GM12878 (cell line): Measurements from ENCODE around the gene CALHM2. TPM values are rescaled to one million over a fixed set of nuclear protein-coding genes. Genes with fewer than 3 reads are reported as not detected.

Experiments
- ATAC-seq: fragments of 200-7000 bp; cut with Tn5 transposase; 3 replicates; pipeline ENCODE4 v1.9.1; 2020; ENCODE audit warnings: mild to moderate bottlenecking, moderate library complexity
- BruUV-seq: library from RNA; stranded (reverse); fragments of 400-500 nt; replicated peaks from 2 replicates; lab custom pipeline; 2021; lab: Mats Ljungman, UMichigan
- CTCF ChIA-PET: fragments of 300-600 bp; sonication (Branson Sonifier 250); formaldehyde crosslinking; extraction: SDS; loops from one replicate; lab custom pipeline; 2021; ENCODE audit warnings: inconsistent platforms; lab: Yijun Ruan, JAX
- POLR2A ChIA-PET: fragments of 350-600 bp; formaldehyde crosslinking; extraction: SDS; loops from one replicate; lab custom pipeline; 2021; ENCODE audit warnings: inconsistent platforms; lab: Charles Lee
- RAD21 ChIA-PET: fragments of 300-600 bp; sonication (Branson Sonifier 250); formaldehyde crosslinking; loops from one replicate; lab custom pipeline; 2023; ENCODE audit warnings: antibody characterized with exemption; ENCODE audit not compliant: unreplicated experiment; lab: Charles Lee
- SMC1A ChIA-PET: fragments of 300-600 bp; sonication (Branson Sonifier 250); formaldehyde crosslinking; loops from one replicate; lab custom pipeline; 2023; ENCODE audit not compliant: unreplicated experiment, uncharacterized antibody; lab: Charles Lee
- DNase-seq: peaks from one replicate; pipeline ENCODE4 v3.0.0-alpha.2; 2011; ENCODE audit warnings: low read depth, low spot score
- FAIRE-seq: peaks from 3 replicates; lab custom pipeline; 2011; peaks lifted over from hg19 to GRCh38; lab: Jason Lieb, UNC
- H2AFZ ChIP-seq: 2 replicates; pipeline ENCODE4 v1.6.0; 2011; ENCODE audit warnings: low read depth, low read length, control low read depth; ENCODE audit not compliant: control insufficient read depth
- H3K27ac ChIP-seq: 2 replicates; pipeline ENCODE4 v1.5.1; 2011; ENCODE audit warnings: control low read depth; ENCODE audit not compliant: control insufficient read depth, insufficient read depth
- H3K27me3 ChIP-seq, 2 experiments: replicated peaks in 1 of 2; 2 replicates each; pipeline versions ENCODE4 v1.6.0 to v1.6.1; 2011; ENCODE audit warnings: low read length in 1 of 2; ENCODE audit not compliant: control insufficient read depth in 2 of 2, insufficient read depth in 2 of 2
- H3K36me3 ChIP-seq, 2 experiments: 2 replicates each; pipeline ENCODE4 v1.5.1; 2011; ENCODE audit warnings: low read length in 1 of 2; ENCODE audit not compliant: control insufficient read depth in 2 of 2, insufficient read depth in 2 of 2
- H3K4me1 ChIP-seq: 2 replicates; pipeline ENCODE4 v1.6.1; 2011; ENCODE audit warnings: mild to moderate bottlenecking, low read length, moderate library complexity, mixed read lengths; ENCODE audit not compliant: control insufficient read depth, insufficient read depth
- H3K4me2 ChIP-seq: 2 replicates; pipeline ENCODE4 v1.6.0; 2011; ENCODE audit warnings: control low read depth; ENCODE audit not compliant: control insufficient read depth, insufficient read depth
- H3K4me3 ChIP-seq: fragments of 200-600 bp; sonication (generic); 2 replicates; pipeline ENCODE4 v1.5.1; 2016
- H3K79me2 ChIP-seq: 2 replicates; pipeline ENCODE4 v1.6.0; 2011; ENCODE audit warnings: low read length; ENCODE audit not compliant: control insufficient read depth, insufficient read depth
- H3K9ac ChIP-seq: 2 replicates; pipeline ENCODE4 v1.8.0; 2011; ENCODE audit warnings: low read length, control low read depth, mixed read lengths; ENCODE audit not compliant: control insufficient read depth, insufficient read depth
- H3K9me3 ChIP-seq: replicated peaks from 3 replicates; pipeline ENCODE4 v1.5.1; 2011; ENCODE audit warnings: mild to moderate bottlenecking, low read length; ENCODE audit not compliant: control insufficient read depth, insufficient read depth
- H4K20me1 ChIP-seq: 2 replicates; pipeline ENCODE4 v1.6.0; 2011; ENCODE audit not compliant: control insufficient read depth, insufficient read depth
- BHLHE40 ChIP-seq, 2 experiments: fragments of 450-650 bp in 1 of 2; IDR thresholded peaks; 2 replicates each; pipeline ENCODE4 v1.6.1; 2011 to 2017; ENCODE audit warnings: low read depth in 2 of 2, borderline replicate concordance in 1 of 2, improper control_type of control experiment in 1 of 2, low read length in 1 of 2, mild to moderate bottlenecking in 1 of 2
- CREB1 ChIP-seq: IDR thresholded peaks from 2 replicates; pipeline ENCODE4 v1.6.1; 2012; ENCODE audit warnings: low read depth, mild to moderate bottlenecking, inconsistent platforms
- ETV6 ChIP-seq, 2 experiments: fragments of 450-650 bp in 1 of 2; IDR thresholded peaks in 1 of 2; conservative IDR thresholded peaks in 1 of 2; 2 replicates each; pipeline ENCODE4 v1.6.1; 2014; ENCODE audit warnings: antibody characterized with exemption in 1 of 2, borderline replicate concordance in 1 of 2, low read depth in 1 of 2, mild to moderate bottlenecking in 1 of 2, moderate library complexity in 1 of 2
- HDAC2 ChIP-seq: fragments of 200-600 bp; sonication (generic); IDR thresholded peaks from 2 replicates; pipeline ENCODE4 v1.6.1; 2017
- IRF4 ChIP-seq: IDR thresholded peaks from 2 replicates; pipeline ENCODE4 v1.6.1; 2011; ENCODE audit warnings: low read depth, low read length
- MTA3 ChIP-seq: IDR thresholded peaks from 2 replicates; pipeline ENCODE4 v1.6.1; 2012; ENCODE audit warnings: low read length, inconsistent platforms, borderline replicate concordance
- NR2C1 ChIP-seq: fragments of 450-650 bp; IDR thresholded peaks from 2 replicates; pipeline ENCODE4 v1.6.1; 2017; ENCODE audit warnings: antibody characterized with exemption, mild to moderate bottlenecking, moderate library complexity
- NR2C2 ChIP-seq: IDR thresholded peaks from 2 replicates; pipeline ENCODE4 v1.6.1; 2011; ENCODE audit warnings: borderline replicate concordance, low read depth; ENCODE audit not compliant: control insufficient read depth, insufficient read length
- STAT3 ChIP-seq: IDR thresholded peaks from 2 replicates; pipeline ENCODE4 v1.6.1; 2011; ENCODE audit warnings: low read depth, low read length, improper control_type of control experiment
- ZNF24 ChIP-seq: fragments of 450-650 bp; IDR thresholded peaks from 2 replicates; pipeline ENCODE4 v1.6.1; 2017; ENCODE audit warnings: antibody characterized with exemption, mild to moderate bottlenecking
- WGBS: methylation state at CpG from one replicate; pipeline ENCODE4 v1.1.6; 2016; ENCODE audit warnings: low lambda C conversion rate; ENCODE audit not compliant: insufficient replicate concordance, insufficient coverage; ENCODE audit errors: missing lambda C conversion rate; 5-methylcytosine and 5-hydroxymethylcytosine counted together
- in situ Hi-C: fragments of 300-500 bp; cut with MboI; formaldehyde crosslinking; loops from 9 replicates; pipeline ENCODE4 v1.14.3; 2018; ENCODE audit warnings: mixed read lengths
- intact Hi-C: fragments of 100-400 bp; cut with micrococcal nuclease; formaldehyde crosslinking; loops from one replicate; pipeline ENCODE4 v1.14.2; 2022; ENCODE audit not compliant: unreplicated experiment
- polyA plus RNA-seq, 11 experiments: library from polyadenylated mRNA; depleted of rRNA in 4 of 11; unstranded in 6 of 11; stranded (reverse) in 5 of 11; fragments of >200 nt; fragmentation: Nextera tagmentation in 4 of 11; fragmentation: Illumina TruSeq in 1 of 11; extraction: Ambion mirVana in 4 of 11; extraction: Trizol in 1 of 11; gene quantifications; 1 replicate in 1 of 11; 2 replicates in 10 of 11; pipeline versions ENCODE4 v1.2.1 to v1.2.3, GENCODE V29; 2011 to 2016; ENCODE audit warnings: inconsistent platforms in 2 of 11, missing spikeins in 2 of 11, low read depth in 1 of 11
- total RNA-seq, 4 experiments: library from RNA; depleted of rRNA in 3 of 4; stranded (reverse); fragments of >200 nt in 3 of 4; fragmentation: Illumina TruSeq in 1 of 4; extraction: Trizol in 1 of 4; gene quantifications; 2 replicates each; pipeline versions ENCODE4 v1.2.1 to v1.2.3, GENCODE V29; 2013 to 2021
- TF ChIP-seq, protein P1 (sequence below): fragments of 450-650 bp; IDR thresholded peaks from 2 replicates; pipeline ENCODE4 v1.6.1; 2016; ENCODE audit warnings: mild to moderate bottlenecking, moderate library complexity, borderline replicate concordance
- TF ChIP-seq, protein P2 (sequence below): IDR thresholded peaks from 2 replicates; pipeline ENCODE4 v1.6.1; 2011; ENCODE audit warnings: borderline replicate concordance, low read depth, mild to moderate bottlenecking, moderate library complexity, low read length; ENCODE audit not compliant: insufficient read depth, poor library complexity, severe bottlenecking
- TF ChIP-seq, protein P3 (sequence below): fragments of 450-650 bp; IDR thresholded peaks from 2 replicates; pipeline ENCODE4 v1.6.1; 2018; ENCODE audit warnings: borderline replicate concordance, mild to moderate bottlenecking; ENCODE audit not compliant: partially characterized antibody

The CALHM2 gene
- total and polyA plus RNA-seq, 10 of the 15 experiments (the other 5 are each of a cell fraction or from before 2014, with no cell fraction given) = 0.60 to 23.7 (median 9.3) TPM

- Histone ChIP-seq H3K4me2 (peak overlapping the region; percentile 72), H3K36me3 (no peaks in the 10 kb centered on the region), H3K9ac (peak overlapping the region; percentile 73), H3K27ac (peak overlapping the region; percentile 92), H3K79me2 (no peaks in the 10 kb centered on the region), H3K27me3 (no peaks in the 10 kb centered on the region), H3K4me3 (0 out of 2 replicates have a peak overlapping the region, but pooled peaks have one; percentile 33), H2AFZ (peak overlapping the region; percentile 81), H4K20me1 (no peaks in the 10 kb centered on the region), H3K9me3 (no peaks in the 10 kb centered on the region), H3K4me1 (peaks cover 68% of the 10 kb centered on the region)
- CTCF ChIA-PET = interaction anchor here (1.2 to 9.2 kb wide), 4 partner anchors 8 to 51 kb away, joined by 3 to 52 read pairs (median 19); partner anchors contain the start of gene CALHM2
- SMC1A ChIA-PET = interaction anchor here (0.9 to 4.1 kb wide), 3 partner anchors 9 to 14 kb away, joined by 3 to 32 read pairs (median 30); partner anchors contain the start of gene CALHM2
- RAD21 ChIA-PET = interaction anchor here (1.0 to 3.9 kb wide), 4 partner anchors 9 to 23 kb away, joined by 4 to 55 read pairs (median 9); partner anchors contain the start of genes CALHM1 and CALHM2
- 0% methylated on average over 7 of the region's 7 CpGs for WGBS
- intact Hi-C loops (no loop called here), in situ Hi-C loops (no loop called here)
- no TSS peak for BruUV-seq
- DNase-seq (peak; percentile 90), FAIRE-seq (peak; percentile 81), ATAC-seq (peak; percentile 50)
- POLR2A ChIA-PET = interaction anchor here (0.7 to 9.3 kb wide), 4 partner anchors 8 to 289 kb away, joined by 4 to 144 read pairs (median 18); partner anchors contain the start of genes CALHM1 and CALHM2
- TF ChIP-seq, protein P1, sequence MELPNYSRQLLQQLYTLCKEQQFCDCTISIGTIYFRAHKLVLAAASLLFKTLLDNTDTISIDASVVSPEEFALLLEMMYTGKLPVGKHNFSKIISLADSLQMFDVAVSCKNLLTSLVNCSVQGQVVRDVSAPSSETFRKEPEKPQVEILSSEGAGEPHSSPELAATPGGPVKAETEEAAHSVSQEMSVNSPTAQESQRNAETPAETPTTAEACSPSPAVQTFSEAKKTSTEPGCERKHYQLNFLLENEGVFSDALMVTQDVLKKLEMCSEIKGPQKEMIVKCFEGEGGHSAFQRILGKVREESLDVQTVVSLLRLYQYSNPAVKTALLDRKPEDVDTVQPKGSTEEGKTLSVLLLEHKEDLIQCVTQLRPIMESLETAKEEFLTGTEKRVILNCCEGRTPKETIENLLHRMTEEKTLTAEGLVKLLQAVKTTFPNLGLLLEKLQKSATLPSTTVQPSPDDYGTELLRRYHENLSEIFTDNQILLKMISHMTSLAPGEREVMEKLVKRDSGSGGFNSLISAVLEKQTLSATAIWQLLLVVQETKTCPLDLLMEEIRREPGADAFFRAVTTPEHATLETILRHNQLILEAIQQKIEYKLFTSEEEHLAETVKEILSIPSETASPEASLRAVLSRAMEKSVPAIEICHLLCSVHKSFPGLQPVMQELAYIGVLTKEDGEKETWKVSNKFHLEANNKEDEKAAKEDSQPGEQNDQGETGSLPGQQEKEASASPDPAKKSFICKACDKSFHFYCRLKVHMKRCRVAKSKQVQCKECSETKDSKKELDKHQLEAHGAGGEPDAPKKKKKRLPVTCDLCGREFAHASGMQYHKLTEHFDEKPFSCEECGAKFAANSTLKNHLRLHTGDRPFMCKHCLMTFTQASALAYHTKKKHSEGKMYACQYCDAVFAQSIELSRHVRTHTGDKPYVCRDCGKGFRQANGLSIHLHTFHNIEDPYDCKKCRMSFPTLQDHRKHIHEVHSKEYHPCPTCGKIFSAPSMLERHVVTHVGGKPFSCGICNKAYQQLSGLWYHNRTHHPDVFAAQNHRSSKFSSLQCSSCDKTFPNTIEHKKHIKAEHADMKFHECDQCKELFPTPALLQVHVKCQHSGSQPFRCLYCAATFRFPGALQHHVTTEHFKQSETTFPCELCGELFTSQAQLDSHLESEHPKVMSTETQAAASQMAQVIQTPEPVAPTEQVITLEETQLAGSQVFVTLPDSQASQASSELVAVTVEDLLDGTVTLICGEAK = 0 out of 2 replicates have a peak, but pooled peaks have one; percentile 4
- TF ChIP-seq IRF4 = 0 out of 2 replicates have a peak, but pooled peaks have one; percentile 22
- TF ChIP-seq, protein P2, sequence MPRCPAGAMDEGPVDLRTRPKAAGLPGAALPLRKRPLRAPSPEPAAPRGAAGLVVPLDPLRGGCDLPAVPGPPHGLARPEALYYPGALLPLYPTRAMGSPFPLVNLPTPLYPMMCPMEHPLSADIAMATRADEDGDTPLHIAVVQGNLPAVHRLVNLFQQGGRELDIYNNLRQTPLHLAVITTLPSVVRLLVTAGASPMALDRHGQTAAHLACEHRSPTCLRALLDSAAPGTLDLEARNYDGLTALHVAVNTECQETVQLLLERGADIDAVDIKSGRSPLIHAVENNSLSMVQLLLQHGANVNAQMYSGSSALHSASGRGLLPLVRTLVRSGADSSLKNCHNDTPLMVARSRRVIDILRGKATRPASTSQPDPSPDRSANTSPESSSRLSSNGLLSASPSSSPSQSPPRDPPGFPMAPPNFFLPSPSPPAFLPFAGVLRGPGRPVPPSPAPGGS = peak; percentile 37
- no peak for TF ChIP-seq CREB1
- peak in 1 of 2 experiments; percentile 11; a peak in 1 of 4 replicates for TF ChIP-seq BHLHE40 (IDR thresholded peaks at IDR 0.05; ENCODE audit: borderline replicate concordance in 1 of 2, low read depth in 2 of 2, low read length in 1 of 2)
- TF ChIP-seq NR2C2 = no peak
- TF ChIP-seq ZNF24 = peak; percentile 73; the same call in 1 of the 2 replicates
- TF ChIP-seq STAT3 = no peak
- TF ChIP-seq, protein P3, sequence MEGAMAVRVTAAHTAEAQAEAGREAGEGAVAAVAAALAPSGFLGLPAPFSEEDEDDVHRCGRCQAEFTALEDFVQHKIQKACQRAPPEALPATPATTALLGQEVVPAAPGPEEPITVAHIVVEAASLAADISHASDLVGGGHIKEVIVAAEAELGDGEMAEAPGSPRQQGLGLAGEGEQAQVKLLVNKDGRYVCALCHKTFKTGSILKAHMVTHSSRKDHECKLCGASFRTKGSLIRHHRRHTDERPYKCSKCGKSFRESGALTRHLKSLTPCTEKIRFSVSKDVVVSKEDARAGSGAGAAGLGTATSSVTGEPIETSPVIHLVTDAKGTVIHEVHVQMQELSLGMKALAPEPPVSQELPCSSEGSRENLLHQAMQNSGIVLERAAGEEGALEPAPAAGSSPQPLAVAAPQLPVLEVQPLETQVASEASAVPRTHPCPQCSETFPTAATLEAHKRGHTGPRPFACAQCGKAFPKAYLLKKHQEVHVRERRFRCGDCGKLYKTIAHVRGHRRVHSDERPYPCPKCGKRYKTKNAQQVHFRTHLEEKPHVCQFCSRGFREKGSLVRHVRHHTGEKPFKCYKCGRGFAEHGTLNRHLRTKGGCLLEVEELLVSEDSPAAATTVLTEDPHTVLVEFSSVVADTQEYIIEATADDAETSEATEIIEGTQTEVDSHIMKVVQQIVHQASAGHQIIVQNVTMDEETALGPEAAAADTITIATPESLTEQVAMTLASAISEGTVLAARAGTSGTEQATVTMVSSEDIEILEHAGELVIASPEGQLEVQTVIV = peak; percentile 67
- no peak for TF ChIP-seq HDAC2
- TF ChIP-seq ETV6 (conservative IDR thresholded peaks at IDR 0.05 in 1 of 2, IDR thresholded peaks at IDR 0.05 in 1 of 2; ENCODE audit: borderline replicate concordance in 1 of 2, low read depth in 1 of 2) = 0 out of 4 replicates have a peak, but pooled peaks of 1 of the 2 experiments have one; percentile 18
- TF ChIP-seq NR2C1 = peak; percentile 69; the same call in 1 of the 2 replicates
- 0 out of 2 replicates have a peak, but pooled peaks have one; percentile 44 for TF ChIP-seq MTA3
Observed at GRCh38 chr10:103467406-103467805, 15.2 kb upstream of the CALHM2 start.
